Neutrophil (primary cell): Measurements from ENCODE around the gene EBF3.

Source experiments
- H3K27ac ChIP-seq: fragments of 200-600 bp; sonication (generic); 2 replicates; pipeline ENCODE4 v1.5.1; 2016; ENCODE audit warnings: mild to moderate bottlenecking, moderate library complexity
- H3K27me3 ChIP-seq: fragments of 200-600 bp; sonication (generic); 2 replicates; pipeline ENCODE4 v1.6.0; 2016; ENCODE audit warnings: mild to moderate bottlenecking
- H3K36me3 ChIP-seq: fragments of 200-600 bp; sonication (generic); 2 replicates; pipeline ENCODE4 v1.5.1; 2017
- H3K4me1 ChIP-seq, 2 experiments: fragments of 200-600 bp in 1 of 2; sonication (generic) in 1 of 2; 1 replicate in 1 of 2; 2 replicates in 1 of 2; pipeline versions ENCODE4 v1.5.1 to v1.6.1; 2013 to 2016; ENCODE audit warnings: low read depth in 1 of 2, low read length in 1 of 2, mild to moderate bottlenecking in 1 of 2, moderate library complexity in 1 of 2; ENCODE audit not compliant: control insufficient read depth in 1 of 2, insufficient read depth in 1 of 2
- H3K4me3 ChIP-seq, 2 experiments: fragments of 200-600 bp in 1 of 2; sonication (generic) in 1 of 2; 1 replicate in 1 of 2; 2 replicates in 1 of 2; pipeline ENCODE4 v1.5.1; 2013 to 2016; ENCODE audit warnings: low read depth in 1 of 2, low read length in 1 of 2, mild to moderate bottlenecking in 1 of 2, moderate library complexity in 1 of 2
- H3K9me3 ChIP-seq: fragments of 200-600 bp; sonication (generic); 2 replicates; pipeline ENCODE4 v1.5.1; 2016
- TF ChIP-seq, protein P1 (sequence below): fragments of 200-600 bp; sonication (generic); IDR thresholded peaks from 2 replicates; pipeline ENCODE4 v1.5.1; 2016; ENCODE audit warnings: antibody characterized with exemption

The EBF3 gene

DNA sequence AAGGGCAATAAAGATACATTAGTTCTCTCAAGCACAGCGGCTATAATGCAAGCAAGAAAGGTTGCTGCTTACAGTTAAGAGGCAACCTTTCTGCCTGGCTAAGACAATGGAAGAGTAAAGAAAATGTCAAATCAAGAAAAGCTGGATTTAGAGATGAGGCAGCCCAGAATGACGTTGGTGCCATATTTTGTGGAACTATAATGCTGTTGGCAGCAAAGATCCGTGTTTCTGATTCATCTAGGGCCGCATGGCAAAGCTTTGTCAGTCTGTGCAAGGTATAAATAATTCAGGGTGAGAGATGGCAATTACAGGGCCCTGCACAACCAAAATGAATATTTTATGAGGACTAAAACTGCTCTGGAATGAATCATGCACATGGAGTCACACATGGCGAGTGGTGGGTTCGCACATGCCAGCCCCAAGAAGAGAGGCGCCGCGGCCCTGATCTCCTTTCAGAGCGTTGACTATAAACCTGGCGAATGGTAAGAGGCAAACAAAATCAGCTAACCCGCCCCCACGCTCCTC is 76.6 kb downstream of the EBF3 start:
- no peaks in the 10 kb centered on the region for H3K4me1 ChIP-seq
- TF ChIP-seq, protein P1, sequence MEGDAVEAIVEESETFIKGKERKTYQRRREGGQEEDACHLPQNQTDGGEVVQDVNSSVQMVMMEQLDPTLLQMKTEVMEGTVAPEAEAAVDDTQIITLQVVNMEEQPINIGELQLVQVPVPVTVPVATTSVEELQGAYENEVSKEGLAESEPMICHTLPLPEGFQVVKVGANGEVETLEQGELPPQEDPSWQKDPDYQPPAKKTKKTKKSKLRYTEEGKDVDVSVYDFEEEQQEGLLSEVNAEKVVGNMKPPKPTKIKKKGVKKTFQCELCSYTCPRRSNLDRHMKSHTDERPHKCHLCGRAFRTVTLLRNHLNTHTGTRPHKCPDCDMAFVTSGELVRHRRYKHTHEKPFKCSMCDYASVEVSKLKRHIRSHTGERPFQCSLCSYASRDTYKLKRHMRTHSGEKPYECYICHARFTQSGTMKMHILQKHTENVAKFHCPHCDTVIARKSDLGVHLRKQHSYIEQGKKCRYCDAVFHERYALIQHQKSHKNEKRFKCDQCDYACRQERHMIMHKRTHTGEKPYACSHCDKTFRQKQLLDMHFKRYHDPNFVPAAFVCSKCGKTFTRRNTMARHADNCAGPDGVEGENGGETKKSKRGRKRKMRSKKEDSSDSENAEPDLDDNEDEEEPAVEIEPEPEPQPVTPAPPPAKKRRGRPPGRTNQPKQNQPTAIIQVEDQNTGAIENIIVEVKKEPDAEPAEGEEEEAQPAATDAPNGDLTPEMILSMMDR, result no peak
- no peaks in the 10 kb centered on the region for H3K27me3 ChIP-seq
- H3K9me3 ChIP-seq, result no peaks in the 10 kb centered on the region
- H3K27ac ChIP-seq, result no peak overlapping the region
- no peak overlapping the region for H3K4me3 ChIP-seq
- no peaks in the 10 kb centered on the region for H3K36me3 ChIP-seq

- Histone ChIP-seq H3K4me3 (no peak overlapping the region), H3K4me1 (no peaks in the 10 kb centered on the region)
- TF ChIP-seq, protein P1, result no peak
These were observed 77.8 kb downstream of the EBF3 start for GRCh38 chr10:129886263-129886662.

GRCh38 chr10:129885526-129885925 is 78.5 kb downstream of the EBF3 start:
- Histone ChIP-seq H3K27me3 (no peaks in the 10 kb centered on the region), H3K4me3 (no peak overlapping the region), H3K4me1 (no peaks in the 10 kb centered on the region), H3K9me3 (no peaks in the 10 kb centered on the region), H3K36me3 (no peaks in the 10 kb centered on the region), H3K27ac (no peak overlapping the region)
- TF ChIP-seq, protein P1, result no peak

More at GRCh38 chr10:129886263-129886662, 77.8 kb downstream of the EBF3 start:
- Histone ChIP-seq H3K9me3 (no peaks in the 10 kb centered on the region), H3K36me3 (no peaks in the 10 kb centered on the region), H3K27ac (no peak overlapping the region), H3K27me3 (no peaks in the 10 kb centered on the region)

GRCh38 chr10:129884398-129885078 is 79.5 kb downstream of the EBF3 start:
- Histone ChIP-seq H3K36me3 (no peaks in the 10 kb centered on the region), H3K4me3 (no peak overlapping the region), H3K9me3 (no peaks in the 10 kb centered on the region), H3K27ac (no peak overlapping the region), H3K27me3 (no peaks in the 10 kb centered on the region), H3K4me1 (no peaks in the 10 kb centered on the region)
- TF ChIP-seq, protein P1, result no peak

DNA sequence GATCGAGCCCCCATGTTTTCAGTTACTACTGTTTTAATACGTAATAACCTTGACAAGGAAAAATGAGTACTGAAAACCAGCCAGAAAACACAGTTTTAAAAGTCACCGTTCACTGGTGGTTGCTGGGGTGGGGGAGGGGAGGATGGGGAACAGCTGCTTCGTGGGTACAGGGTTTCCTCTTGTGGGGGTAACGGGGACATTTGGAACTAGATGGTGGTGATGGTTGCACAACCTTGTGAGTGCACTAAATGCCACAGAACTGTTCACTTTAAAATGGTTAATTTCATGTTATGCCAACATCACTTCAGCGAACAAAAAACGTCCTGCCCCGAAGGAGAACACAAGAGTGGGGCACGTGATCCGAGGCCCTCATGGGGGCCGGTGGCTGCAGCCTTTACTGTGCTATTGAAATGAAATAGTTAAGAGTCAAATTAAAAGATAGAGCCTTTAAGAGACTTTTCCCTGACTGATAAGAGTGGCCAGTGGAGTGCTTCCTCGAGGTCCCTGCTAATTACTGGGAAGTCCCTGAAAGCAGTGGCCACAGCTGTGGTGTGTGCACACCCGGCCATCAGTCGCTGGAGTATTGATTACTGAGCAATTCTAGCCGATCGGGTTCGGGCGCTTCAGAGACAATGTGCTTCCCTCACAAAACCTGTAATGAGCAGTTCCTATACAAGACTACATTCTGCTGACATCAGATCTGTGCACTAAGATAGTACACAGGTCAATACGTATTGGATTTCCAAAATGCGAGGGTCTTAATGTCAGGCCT is 80.3 kb downstream of the EBF3 start:
- H3K4me3 ChIP-seq, result no peak overlapping the region
- no peaks in the 10 kb centered on the region for H3K27me3 ChIP-seq
- no peaks in the 10 kb centered on the region for H3K36me3 ChIP-seq
- H3K4me1 ChIP-seq, result no peaks in the 10 kb centered on the region
- no peak overlapping the region for H3K27ac ChIP-seq
- TF ChIP-seq, protein P1, result no peak
- no peaks in the 10 kb centered on the region for H3K9me3 ChIP-seq
